A549 (cell line): ENCODE results near the gene PSMD8. TPM values are rescaled to one million over a fixed set of nuclear protein-coding genes. Genes with fewer than 3 reads are reported as not detected.
A peak's percentile ranks its signal among the peaks of the same experiment; 100 is the strongest.

ENCODE experiments used
- ATAC-seq, 2 experiments: fragments of 200-7000 bp in 1 of 2; fragments of >200 bp in 1 of 2; cut with Nextera tagmentation in 1 of 2; cut with Tn5 transposase in 1 of 2; 3 replicates each; pipeline versions ENCODE4 v1.8.0 to v1.9.1; 2018 to 2020; ENCODE audit warnings: mild to moderate bottlenecking in 1 of 2, moderate library complexity in 1 of 2
- CTCF ChIA-PET: fragments of 300-600 bp; sonication (Branson Sonifier 250); formaldehyde crosslinking; extraction: SDS; loops from one replicate; lab custom pipeline; 2021; ENCODE audit warnings: antibody characterized with exemption, inconsistent platforms; lab: Yijun Ruan, JAX
- POLR2A ChIA-PET: fragments of 350-600 bp; formaldehyde crosslinking; extraction: SDS; loops from one replicate; lab custom pipeline; 2021; ENCODE audit warnings: antibody characterized with exemption, inconsistent platforms; lab: Yijun Ruan, JAX
- DNase-seq, 2 experiments: peaks; one replicate each; pipeline versions ENCODE4 v3.0.0 to v3.0.0-alpha.2; 2011 to 2016; ENCODE audit warnings: low read depth in 1 of 2, low spot score in 1 of 2
- FAIRE-seq: peaks from 2 replicates; lab custom pipeline; 2011; peaks lifted over from hg19 to GRCh38; lab: Jason Lieb, UNC
- H3K27ac ChIP-seq, 2 experiments: fragments of >200 bp; sonication (Bioruptor Twin); formaldehyde crosslinking; 3 replicates each; pipeline ENCODE4 v1.5.1; 2016 to 2017
- H3K4me1 ChIP-seq: fragments of >200 bp; sonication (Bioruptor Twin); formaldehyde crosslinking; 3 replicates; pipeline ENCODE4 v1.6.1; 2016
- H3K4me2 ChIP-seq: fragments of >200 bp; sonication (Bioruptor Twin); formaldehyde crosslinking; 3 replicates; pipeline ENCODE4 v1.6.1; 2016
- H3K4me3 ChIP-seq: fragments of >200 bp; sonication (Bioruptor Twin); formaldehyde crosslinking; 3 replicates; pipeline ENCODE4 v1.5.1; 2016
- H3K9me3 ChIP-seq: fragments of >200 bp; sonication (Bioruptor Twin); formaldehyde crosslinking; 3 replicates; pipeline ENCODE4 v1.6.1; 2016
- BCL3 ChIP-seq: fragments of >200 bp; sonication (Bioruptor Twin); formaldehyde crosslinking; IDR thresholded peaks from 3 replicates; pipeline ENCODE4 v1.6.1; 2016
- CBX2 ChIP-seq: fragments of 200-600 bp; sonication (generic); IDR thresholded peaks from 2 replicates; pipeline ENCODE4 v1.6.1; 2016; ENCODE audit warnings: low read depth, mild to moderate bottlenecking, borderline replicate concordance
- CHD4 ChIP-seq: fragments of 200-600 bp; sonication (generic); IDR thresholded peaks from 2 replicates; pipeline ENCODE4 v1.6.1; 2016; ENCODE audit warnings: antibody characterized with exemption, mild to moderate bottlenecking, borderline replicate concordance
- EHMT2 ChIP-seq: fragments of 200-600 bp; sonication (generic); IDR thresholded peaks from 2 replicates; pipeline ENCODE4 v1.6.1; 2016; ENCODE audit warnings: antibody characterized with exemption, low read depth, mild to moderate bottlenecking, moderate library complexity
- EP300 ChIP-seq, 2 experiments: fragments of >200 bp; sonication (Bioruptor Twin); formaldehyde crosslinking; IDR thresholded peaks; 2 replicates in 1 of 2; 3 replicates in 1 of 2; pipeline ENCODE4 v1.6.1; 2016 to 2017
- FOSB ChIP-seq: fragments of 250-450 bp; sonication (Bioruptor Pico); IDR thresholded peaks from 2 replicates; pipeline ENCODE4 v1.5.0; 2020; ENCODE audit warnings: mild to moderate bottlenecking, moderate library complexity
- HMGXB4 ChIP-seq: fragments of 250-450 bp; sonication (Bioruptor Pico); IDR thresholded peaks from 2 replicates; pipeline ENCODE4 v1.5.0; 2021; ENCODE audit warnings: mild to moderate bottlenecking, moderate library complexity, borderline replicate concordance
- HOXA7 ChIP-seq: fragments of 250-450 bp; sonication (Bioruptor Pico); IDR thresholded peaks from 2 replicates; pipeline ENCODE4 v1.5.0; 2020; ENCODE audit warnings: mild to moderate bottlenecking, moderate library complexity
- JUN ChIP-seq, 2 experiments: fragments of >200 bp; sonication (Bioruptor Twin); formaldehyde crosslinking; IDR thresholded peaks; 2 replicates in 1 of 2; 3 replicates in 1 of 2; pipeline ENCODE4 v1.6.1; 2016 to 2017
- MAZ ChIP-seq: fragments of 150-350 bp; IDR thresholded peaks from 2 replicates; pipeline ENCODE4 v1.6.1; 2014; ENCODE audit warnings: antibody characterized with exemption, low read depth, low read length, borderline replicate concordance
- NPAS2 ChIP-seq: fragments of 250-450 bp; sonication (Bioruptor Pico); IDR thresholded peaks from 2 replicates; pipeline ENCODE4 v1.8.0; 2022; ENCODE audit warnings: mild to moderate bottlenecking, moderate library complexity, borderline replicate concordance
- NR3C1 ChIP-seq: fragments of >200 bp; sonication (Bioruptor Twin); formaldehyde crosslinking; IDR thresholded peaks from 3 replicates; pipeline ENCODE4 v1.6.1; 2017
- POLR2AphosphoS2 ChIP-seq: conservative IDR thresholded peaks from 2 replicates; pipeline ENCODE4 v1.6.1; 2012; ENCODE audit warnings: low read length, improper control_type of control experiment, inconsistent platforms
- RAD21 ChIP-seq, 2 experiments: fragments of >200 bp in 1 of 2; sonication (Bioruptor Twin) in 1 of 2; formaldehyde crosslinking in 1 of 2; IDR thresholded peaks in 1 of 2; conservative IDR thresholded peaks in 1 of 2; 2 replicates in 1 of 2; 3 replicates in 1 of 2; pipeline ENCODE4 v1.6.1; 2012 to 2018; ENCODE audit warnings: inconsistent platforms in 1 of 2
- RCOR1 ChIP-seq: fragments of 150-350 bp; IDR thresholded peaks from 2 replicates; pipeline ENCODE4 v1.6.1; 2014; ENCODE audit warnings: antibody characterized with exemption, low read length, low read depth
- REST ChIP-seq: fragments of 200-600 bp; sonication (generic); IDR thresholded peaks from 2 replicates; pipeline ENCODE4 v1.6.1; 2016; ENCODE audit warnings: antibody characterized with exemption, mild to moderate bottlenecking, moderate library complexity
- RNF2 ChIP-seq: fragments of 200-600 bp; sonication (generic); IDR thresholded peaks from 2 replicates; pipeline ENCODE4 v1.6.1; 2016; ENCODE audit warnings: low read depth, mild to moderate bottlenecking, antibody characterized with exemption, moderate library complexity, borderline replicate concordance
- SMC3 ChIP-seq: fragments of >200 bp; sonication (Bioruptor Twin); formaldehyde crosslinking; IDR thresholded peaks from 3 replicates; pipeline ENCODE4 v1.6.1; 2018; ENCODE audit warnings: inconsistent platforms
- TP53 ChIP-seq: fragments of 250-450 bp; sonication (Bioruptor Pico); IDR thresholded peaks from 2 replicates; pipeline ENCODE4 v1.5.0; 2021; ENCODE audit warnings: mild to moderate bottlenecking, moderate library complexity
- USF2 ChIP-seq: fragments of 450-650 bp; IDR thresholded peaks from 2 replicates; pipeline ENCODE4 v1.6.1; 2014; ENCODE audit warnings: antibody characterized with exemption
- ZC3H11A ChIP-seq: fragments of 450-650 bp; IDR thresholded peaks from 2 replicates; pipeline ENCODE4 v1.6.1; 2014; ENCODE audit warnings: antibody characterized with exemption, mild to moderate bottlenecking
- ZFP36 ChIP-seq: fragments of 450-650 bp; IDR thresholded peaks from 2 replicates; pipeline ENCODE4 v1.6.1; 2014; ENCODE audit warnings: borderline replicate concordance; ENCODE audit not compliant: partially characterized antibody
- ZNF302 ChIP-seq: fragments of 250-450 bp; sonication (Bioruptor Pico); IDR thresholded peaks from 2 replicates; pipeline ENCODE4 v1.9.0; 2021; ENCODE audit warnings: inconsistent platforms, mild to moderate bottlenecking, moderate library complexity
- ZSCAN20 ChIP-seq: fragments of 250-450 bp; sonication (Bioruptor Pico); IDR thresholded peaks from 2 replicates; pipeline ENCODE4 v1.8.0; 2022; ENCODE audit warnings: mild to moderate bottlenecking, moderate library complexity
- WGBS: methylation state at CpG from one replicate; pipeline ENCODE4 v1.1.6; 2017; ENCODE audit errors: missing lambda C conversion rate; 5-methylcytosine and 5-hydroxymethylcytosine counted together
- polyA plus RNA-seq, 4 experiments: library from polyadenylated mRNA; depleted of rRNA in 3 of 4; stranded (reverse); fragments of >200 nt; fragmentation: RNase III in 1 of 4; extraction: RNeasy Plus Mini Kit Qiagen cat#74134 plus additional on column Dnase treatment in 1 of 4; gene quantifications; 2 replicates in 3 of 4; 3 replicates in 1 of 4; pipeline ENCODE4 v1.2.3, GENCODE V29; 2011 to 2017

PSMD8 gene
- polyA plus RNA-seq, 2 of the 4 experiments (the other 2 are of a cell fraction): 437 to 456 TPM

GRCh38 chr19:38386971-38387549 is 12.7 kb downstream of the PSMD8 start:
- ChIA-PET POLR2A (interaction anchor here (0.5 to 3.4 kb wide), 14 partner anchors 9 to 544 kb away, joined by 3 to 89 read pairs (median 8); partner anchors contain the start of genes C19orf33, CATSPERG, EIF3K and FAM98C), CTCF (interaction anchor here (0.6 to 12.4 kb wide), 15 partner anchors 9 to 589 kb away, joined by 3 to 254 read pairs (median 4); partner anchors contain the start of genes C19orf33, CATSPERG, FAM98C and MRPS12)
- DNase-seq: no peak
- Histone ChIP-seq H3K9me3 (no peaks in the 10 kb centered on the region), H3K4me1 (peaks cover 28% of the 10 kb centered on the region), H3K27ac (peak overlapping the region in 1 of 2 experiments; percentile 90; a peak in 3 of 6 replicates), H3K4me3 (peak overlapping the region; percentile 61), H3K4me2 (peak overlapping the region; percentile 86)
- ATAC-seq: no peak
- TF ChIP-seq POLR2AphosphoS2 (no peak), RNF2 (no peak)
- 91% methylated on average over 36 of the region's 36 CpGs for WGBS
- FAIRE-seq: no peak

- peak; percentile 53 to 78 for ATAC-seq
- Histone ChIP-seq H3K4me3 (peak within 1 kb of the TSS; percentile 61), H3K9me3 (no peaks in the 10 kb centered on the region), H3K4me1 (peaks cover 35% of the 10 kb centered on the region), H3K27ac (peak within 1 kb of the TSS; percentile 71 to 90), H3K4me2 (peak within 1 kb of the TSS; percentile 86)
- peak; percentile 98 to 100 for DNase-seq
- WGBS: 6% methylated on average over 45 of the region's 51 CpGs
- POLR2A ChIA-PET: interaction anchor here (0.5 to 3.4 kb wide), 15 partner anchors 9 to 543 kb away, joined by 3 to 89 read pairs (median 6); partner anchors contain the start of genes C19orf33, CATSPERG, EIF3K and FAM98C
- peak; percentile 94 for FAIRE-seq
- CTCF ChIA-PET: interaction anchor here (0.6 to 12.4 kb wide), 18 partner anchors 9 to 588 kb away, joined by 3 to 254 read pairs (median 4); partner anchors contain the start of genes C19orf33, CATSPERG, FAM98C and MRPS12
- no peak for TF ChIP-seq ZSCAN20 (CRISPR knock-in tag)
- no peak for TF ChIP-seq USF2
- TF ChIP-seq REST: no peak
- no peak for TF ChIP-seq CHD4
- no peak for TF ChIP-seq RCOR1
- no peak for TF ChIP-seq ZFP36
- no peak for TF ChIP-seq HOXA7 (CRISPR knock-in tag)
- peak; percentile 22; the same call in 1 of the 2 replicates for TF ChIP-seq TP53 (CRISPR knock-in tag)
- peak; percentile 46; the same call in 1 of the 3 replicates for TF ChIP-seq BCL3
- no peak for TF ChIP-seq NR3C1
- TF ChIP-seq RAD21 (conservative IDR thresholded peaks at IDR 0.05 in 1 of 2, IDR thresholded peaks at IDR 0.05 in 1 of 2): no peak
- no peak for TF ChIP-seq EP300 (IDR thresholded peaks at IDR 0.05)
- TF ChIP-seq SMC3: no peak
- no peak for TF ChIP-seq ZC3H11A
- TF ChIP-seq CBX2: no peak
- TF ChIP-seq FOSB: no peak
- no peak for TF ChIP-seq ZNF302 (CRISPR knock-in tag)
- TF ChIP-seq HMGXB4 (CRISPR knock-in tag): no peak
- TF ChIP-seq JUN (IDR thresholded peaks at IDR 0.05): peak; percentile 6 to 53; a peak in 2 of 5 replicates
- TF ChIP-seq EHMT2: no peak
- no peak for TF ChIP-seq NPAS2
- no peak for TF ChIP-seq MAZ
- peak; percentile 73; the same call in 1 of the 2 replicates for TF ChIP-seq POLR2AphosphoS2
Observed at GRCh38 chr19:38387550-38388348, 13.4 kb downstream of the PSMD8 start, which contains the start of gene GGN. GGN (minus strand) TSS chr19:38388034; CDS start chr19:38387261, 773 bp downstream.
